GM21737 (cell line): Measurements from ENCODE around the gene ANKRD29.

ENCODE experiments used
- ATAC-seq: cut with Tn5 transposase; IDR thresholded peaks from one replicate; pipeline ENCODE4 v1.9.1; 2021; ENCODE audit warnings: mild to moderate bottlenecking, moderate library complexity; ENCODE audit not compliant: unreplicated experiment

Gene ANKRD29

GRCh38 chr18:23688528-23688927 is 25.8 kb upstream of the ANKRD29 start:
- no peak for ATAC-seq

- no peak for ATAC-seq
These were observed 21.9 kb upstream of the ANKRD29 start for GRCh38 chr18:23684515-23685197.

GRCh38 chr18:23683671-23684070 is 21.0 kb upstream of the ANKRD29 start:
- no peak for ATAC-seq

- ATAC-seq: no peak
These were observed 20.4 kb upstream of the ANKRD29 start for GRCh38 chr18:23683155-23683554.

- no peak for ATAC-seq
These were observed 19.8 kb upstream of the ANKRD29 start for GRCh38 chr18:23682472-23682871.

- no peak for ATAC-seq
These were observed 19.3 kb upstream of the ANKRD29 start for GRCh38 chr18:23682045-23682444.

- ATAC-seq: no peak
These were observed 13.2 kb upstream of the ANKRD29 start for GRCh38 chr18:23675896-23676295.

- ATAC-seq: no peak
These were observed 12.5 kb upstream of the ANKRD29 start for GRCh38 chr18:23675236-23675635.

- ATAC-seq: no peak
These were observed 11.0 kb upstream of the ANKRD29 start for GRCh38 chr18:23673725-23674124.

- ATAC-seq: no peak
These were observed 8.9 kb upstream of the ANKRD29 start for GRCh38 chr18:23671564-23671963.

- no peak for ATAC-seq
These were observed 7.2 kb upstream of the ANKRD29 start for GRCh38 chr18:23669804-23670405.

GRCh38 chr18:23669202-23669766 is 6.6 kb upstream of the ANKRD29 start:
- ATAC-seq: no peak

- no peak for ATAC-seq
These were observed 6.0 kb upstream of the ANKRD29 start for GRCh38 chr18:23668731-23669130.

- no peak for ATAC-seq
These were observed 4.4 kb upstream of the ANKRD29 start for GRCh38 chr18:23667114-23667513.

GRCh38 chr18:23664674-23665073 is 2.0 kb upstream of the ANKRD29 start:
- no peak for ATAC-seq

GRCh38 chr18:23661735-23662308 is 889 bp downstream of the ANKRD29 start:
- no peak for ATAC-seq

- no peak for ATAC-seq
These were observed 4.4 kb downstream of the ANKRD29 start for GRCh38 chr18:23658285-23658684.

GRCh38 chr18:23652232-23652631 is 10.5 kb downstream of the ANKRD29 start:
- ATAC-seq: no peak

- no peak for ATAC-seq
These were observed 11.5 kb downstream of the ANKRD29 start for GRCh38 chr18:23650968-23651927.

GRCh38 chr18:23648940-23649607 is 13.6 kb downstream of the ANKRD29 start:
- no peak for ATAC-seq
